ENCODE data around the gene AIG1.
"Not testable (repeated sequence)": the region's sequence is repeated elsewhere in the genome, so short reads cannot be mapped to it uniquely, and the experiment has no call there.

The AIG1 gene

GRCh38 chr6:143307760-143308159 is 247.1 kb downstream of the AIG1 start:
- in situ Hi-C loops (cut with HindIII; ENCODE audit: low sequenced_read_pairs), result not testable (repeated sequence)

- in situ Hi-C loops (cut with HindIII; ENCODE audit: low sequenced_read_pairs), result no loop called here
Observed at GRCh38 chr6:143313163-143313562, 252.5 kb downstream of the AIG1 start.

GRCh38 chr6:143321491-143322086 is 260.9 kb downstream of the AIG1 start:
- in situ Hi-C loops (cut with HindIII; ENCODE audit: low sequenced_read_pairs), result no loop called here

GRCh38 chr6:143322386-143322785 is 261.7 kb downstream of the AIG1 start:
- in situ Hi-C loops (cut with HindIII; ENCODE audit: low sequenced_read_pairs), result no loop called here

DNA sequence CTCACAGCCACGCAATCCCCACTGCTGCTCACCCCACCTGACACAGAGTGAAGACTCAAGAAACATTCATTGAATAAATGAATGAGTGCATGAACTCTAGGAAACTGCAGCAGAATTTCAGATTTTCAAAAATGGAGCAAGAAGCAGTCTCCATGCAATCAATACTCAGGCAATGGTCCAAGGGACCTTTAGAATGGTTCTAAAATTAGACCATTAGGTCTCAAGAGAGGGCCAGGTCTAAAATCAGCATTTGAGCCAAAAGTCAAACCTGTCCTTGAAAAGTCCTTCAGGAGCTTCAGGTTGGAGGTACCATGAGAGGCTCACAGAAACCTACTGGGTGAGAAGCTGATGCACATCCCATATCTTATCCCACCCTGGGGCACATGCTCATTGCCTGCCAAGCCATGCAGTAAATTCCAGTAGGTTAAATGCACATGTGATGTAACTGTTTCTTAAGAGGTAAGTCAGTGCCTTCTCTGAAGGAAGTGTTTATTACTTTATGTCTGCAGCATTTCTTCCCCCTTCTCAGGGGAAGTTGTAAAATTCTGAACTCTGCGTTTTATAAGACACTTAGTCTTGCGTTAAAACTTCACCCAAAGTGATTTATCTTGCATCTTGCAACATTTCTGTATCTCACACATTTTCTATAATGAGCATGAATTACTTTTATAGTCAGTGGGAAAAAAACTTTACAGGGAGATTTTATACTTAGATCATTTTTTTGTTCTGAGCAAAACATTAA is 263.2 kb downstream of the AIG1 start:
- in situ Hi-C loops (cut with HindIII; ENCODE audit: low sequenced_read_pairs), result no loop called here

DNA sequence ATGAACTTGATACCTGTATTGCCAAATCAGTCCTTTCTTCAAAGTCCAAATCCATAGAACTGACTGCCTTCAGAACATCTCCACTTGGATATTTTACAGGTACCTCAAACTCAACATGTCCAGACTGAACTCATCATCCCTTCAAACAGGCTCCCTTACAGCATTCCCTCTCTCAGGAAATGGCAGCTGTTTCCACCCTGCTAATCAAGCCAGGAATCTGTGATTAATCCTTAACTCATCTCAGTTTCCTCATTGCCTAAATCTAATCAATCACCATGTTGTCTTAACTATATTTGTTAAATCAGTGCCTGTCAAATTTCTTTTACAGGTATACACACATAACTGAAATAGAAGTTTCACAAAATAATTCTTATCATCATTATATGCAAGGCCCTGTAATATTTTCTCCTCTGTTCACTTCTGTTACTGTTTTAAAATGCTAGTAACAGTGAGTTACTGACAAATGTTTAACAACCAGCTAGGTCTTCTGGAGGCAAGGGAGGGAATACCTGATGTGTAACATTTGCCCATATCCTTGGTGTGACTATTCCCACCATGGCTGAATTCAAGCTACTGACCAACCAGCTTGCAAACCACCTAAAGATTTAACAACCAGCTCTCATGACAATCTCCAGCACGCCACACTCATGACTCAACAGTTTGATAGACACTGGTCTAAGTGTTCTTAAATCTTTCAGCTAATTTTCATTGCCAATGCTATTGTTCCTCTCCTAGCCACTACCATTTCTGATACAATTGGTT is 264.9 kb downstream of the AIG1 start:
- in situ Hi-C loops (cut with HindIII; ENCODE audit: low sequenced_read_pairs), result no loop called here

DNA sequence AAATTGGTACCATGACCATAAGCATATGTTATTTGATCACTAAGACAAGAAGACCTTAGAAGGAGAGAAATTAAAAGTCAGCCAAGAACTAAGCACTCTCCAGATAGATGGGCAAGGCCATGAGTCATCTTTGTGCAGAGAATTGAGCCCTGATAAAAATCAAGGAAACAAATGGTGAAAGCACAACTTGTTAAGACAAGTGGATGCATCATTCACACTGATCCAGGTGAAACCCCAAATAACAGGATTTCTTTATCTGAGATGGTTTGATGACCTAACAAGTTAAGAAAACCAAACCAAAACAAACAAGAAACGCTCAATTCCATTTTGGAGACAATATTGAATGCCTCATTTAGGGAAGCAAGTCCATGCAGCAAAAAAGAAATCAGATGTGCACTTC is 268.2 kb downstream of the AIG1 start:
- in situ Hi-C loops (cut with HindIII; ENCODE audit: low sequenced_read_pairs), result no loop called here

GRCh38 chr6:143329323-143329722 is 268.6 kb downstream of the AIG1 start:
- in situ Hi-C loops (cut with HindIII; ENCODE audit: low sequenced_read_pairs), result no loop called here

DNA sequence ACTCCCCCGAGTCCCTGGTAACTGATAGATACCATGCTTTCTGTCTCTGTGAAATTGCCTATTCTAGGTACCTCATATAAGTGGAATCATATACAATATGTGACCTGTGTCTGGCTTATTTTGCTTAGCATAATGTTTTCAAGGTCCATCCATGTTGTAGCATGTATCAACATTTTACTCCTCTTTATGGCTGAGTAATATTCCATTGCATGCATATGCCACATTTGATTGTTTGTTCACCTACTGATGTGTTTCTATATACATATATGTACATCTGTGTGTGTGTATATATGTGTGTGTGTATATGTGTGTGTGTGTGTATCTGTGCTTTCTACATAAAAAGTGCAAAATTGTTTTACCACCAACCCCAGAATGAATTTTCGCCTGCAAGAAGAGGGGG is 270.7 kb downstream of the AIG1 start:
- in situ Hi-C loops (cut with HindIII; ENCODE audit: low sequenced_read_pairs), result no loop called here

DNA sequence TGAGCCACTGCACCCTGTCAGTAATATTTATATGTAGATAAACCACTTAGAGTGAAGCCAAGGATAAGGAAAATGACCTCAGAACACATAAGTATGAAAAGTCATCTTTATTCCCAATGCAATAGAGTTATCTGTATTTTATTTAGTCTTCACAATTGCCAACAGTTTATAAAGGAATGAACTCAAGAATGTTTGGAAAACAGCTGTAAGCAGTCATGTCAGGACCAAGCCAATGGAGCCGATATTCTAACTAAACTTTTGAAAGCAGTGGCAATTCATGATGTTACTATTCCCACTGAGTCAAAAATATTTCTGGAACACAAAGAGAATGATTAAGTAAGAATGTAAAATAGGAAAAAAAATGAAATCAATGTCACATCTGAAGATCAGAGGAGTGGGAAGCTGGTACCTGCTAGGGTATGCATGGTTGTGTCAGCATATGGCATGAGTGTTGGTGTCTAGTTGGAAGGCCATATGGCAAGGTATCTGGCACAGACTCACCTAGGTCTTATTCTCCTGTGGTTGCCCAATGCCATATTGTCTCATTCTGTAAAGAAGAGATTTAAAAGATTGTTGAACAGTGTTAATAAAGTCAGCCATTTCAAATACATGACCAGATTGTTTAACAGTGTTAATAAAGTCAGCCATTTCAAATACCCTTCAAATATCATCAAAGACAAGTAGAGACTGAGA is 271.6 kb downstream of the AIG1 start:
- in situ Hi-C loops (cut with HindIII; ENCODE audit: low sequenced_read_pairs), result no loop called here

- in situ Hi-C loops (cut with HindIII; ENCODE audit: low sequenced_read_pairs), result no loop called here
Observed at GRCh38 chr6:143333081-143333480, 272.4 kb downstream of the AIG1 start.

GRCh38 chr6:143333749-143334520 is 273.2 kb downstream of the AIG1 start:
- in situ Hi-C loops (cut with HindIII; ENCODE audit: low sequenced_read_pairs), result no loop called here

- in situ Hi-C loops (cut with HindIII; ENCODE audit: low sequenced_read_pairs), result no loop called here
Observed at GRCh38 chr6:143335865-143336264, 275.2 kb downstream of the AIG1 start.

GRCh38 chr6:143336446-143337152 is 275.9 kb downstream of the AIG1 start:
- in situ Hi-C loops (cut with HindIII; ENCODE audit: low sequenced_read_pairs), result no loop called here

DNA sequence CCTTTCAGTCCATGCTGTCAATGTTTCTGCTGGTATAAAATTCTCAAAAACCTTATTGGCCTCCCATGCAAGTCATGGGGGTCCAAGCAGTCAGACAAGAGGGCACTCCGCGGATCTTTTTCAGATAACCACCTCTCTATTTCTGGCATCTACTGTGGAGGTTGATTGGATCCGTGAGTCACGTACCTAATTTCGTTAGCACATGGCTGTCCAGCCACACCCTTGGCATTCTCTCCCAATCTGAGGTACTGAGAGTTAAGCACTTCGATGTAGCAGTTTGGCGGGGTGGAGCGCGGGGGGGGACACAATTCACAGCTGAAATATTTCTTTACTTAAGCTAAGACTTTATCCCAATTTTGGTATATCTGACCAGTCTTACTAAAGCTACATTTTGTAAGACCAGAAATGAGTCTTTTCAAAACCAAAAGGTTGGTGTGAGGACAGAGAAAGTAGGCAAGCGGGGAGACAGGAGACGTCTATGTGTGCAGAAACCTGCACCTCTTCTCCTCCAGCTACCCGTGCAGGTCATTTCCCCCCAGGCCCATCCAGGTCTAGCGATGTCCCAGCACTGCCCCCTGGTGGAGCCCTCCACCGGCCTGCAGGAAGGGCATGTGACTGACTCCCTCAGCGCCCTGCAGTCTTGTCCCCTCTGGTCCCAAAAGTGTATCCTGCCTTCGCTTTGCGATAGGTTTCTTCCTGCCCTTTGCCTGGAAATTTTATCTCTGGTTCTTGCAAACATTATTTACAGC is 276.7 kb downstream of the AIG1 start:
- in situ Hi-C loops (cut with HindIII; ENCODE audit: low sequenced_read_pairs), result no loop called here

GRCh38 chr6:143339223-143339622 is 278.5 kb downstream of the AIG1 start:
- in situ Hi-C loops (cut with HindIII; ENCODE audit: low sequenced_read_pairs), result no loop called here

DNA sequence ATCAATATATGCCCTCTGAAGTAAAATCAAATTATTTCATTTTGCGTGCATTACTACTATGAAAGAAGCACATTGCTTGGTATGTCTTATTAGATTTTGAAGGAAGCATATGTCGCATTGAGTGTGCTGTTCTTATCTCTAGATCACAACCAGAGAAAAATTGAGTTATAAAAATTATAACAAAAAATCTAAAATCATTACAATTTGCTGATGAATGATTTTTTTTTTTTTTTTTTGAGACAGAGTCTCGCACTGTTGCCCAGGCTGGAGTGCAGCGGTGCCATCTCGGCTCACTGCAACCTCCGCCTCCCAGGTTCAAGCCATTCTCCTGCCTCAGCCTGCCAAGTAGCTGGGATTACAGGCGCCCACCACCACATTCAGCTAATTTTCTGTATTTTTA is 284.8 kb downstream of the AIG1 start:
- in situ Hi-C loops (cut with HindIII; ENCODE audit: low sequenced_read_pairs), result not testable (repeated sequence)

GRCh38 chr6:143346004-143346403 is 285.3 kb downstream of the AIG1 start:
- in situ Hi-C loops (cut with HindIII; ENCODE audit: low sequenced_read_pairs), result no loop called here

DNA sequence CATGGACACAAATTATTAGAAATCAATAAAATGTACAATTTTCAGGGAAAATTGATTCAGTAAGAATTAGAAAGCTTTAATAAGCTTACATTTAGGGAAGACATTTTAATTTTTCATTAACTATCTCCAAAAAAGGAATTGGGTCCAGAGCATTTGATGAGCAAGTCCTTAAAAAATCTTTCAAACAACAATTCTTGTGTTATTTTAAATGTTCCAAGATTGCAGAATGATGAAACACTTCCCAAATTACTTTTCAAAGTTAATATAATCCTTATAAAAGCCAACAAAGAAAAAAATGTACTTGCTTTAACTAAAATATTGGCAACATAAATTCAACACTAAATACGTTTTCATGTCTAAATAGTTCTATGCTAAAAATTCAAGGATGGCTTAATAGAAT is 287.8 kb downstream of the AIG1 start:
- in situ Hi-C loops (cut with HindIII; ENCODE audit: low sequenced_read_pairs), result no loop called here

Data from DLD1 (cell line).